Smooth muscle cell (in vitro differentiated cells): Measurements from ENCODE around the gene GATD1. TPM values are rescaled to one million over a fixed set of nuclear protein-coding genes. Genes with fewer than 3 reads are reported as not detected.

Source experiments
- DNase-seq: peaks from one replicate; lab custom pipeline; 2025; ENCODE audit not compliant: unreplicated experiment; lab: John Stamatoyannopoulos, UW
- H2AFZ ChIP-seq: fragments of 200-600 bp; sonication (generic); 2 replicates; pipeline ENCODE4 v1.6.0; 2016; ENCODE audit warnings: antibody characterized with exemption, low read depth, mild to moderate bottlenecking
- H3F3A ChIP-seq: fragments of 200-600 bp; sonication (generic); 2 replicates; pipeline ENCODE4 v1.6.0; 2017; ENCODE audit warnings: antibody characterized with exemption, low read depth
- H3K27ac ChIP-seq: fragments of 200-600 bp; sonication (generic); 2 replicates; pipeline ENCODE4 v1.5.1; 2016; ENCODE audit warnings: low read depth, mild to moderate bottlenecking
- H3K27me3 ChIP-seq: fragments of 200-600 bp; sonication (generic); 2 replicates; pipeline ENCODE4 v1.6.1; 2016; ENCODE audit warnings: low read depth, mild to moderate bottlenecking
- H3K36me3 ChIP-seq: fragments of 200-600 bp; sonication (generic); 2 replicates; pipeline ENCODE4 v1.5.1; 2016; ENCODE audit warnings: low read depth
- H3K4me1 ChIP-seq: fragments of 200-600 bp; sonication (generic); 2 replicates; pipeline ENCODE4 v1.5.1; 2016; ENCODE audit warnings: low read depth
- H3K4me2 ChIP-seq: fragments of 200-600 bp; sonication (generic); 2 replicates; pipeline ENCODE4 v1.6.0; 2016; ENCODE audit warnings: mild to moderate bottlenecking
- H3K4me3 ChIP-seq: fragments of 200-600 bp; sonication (generic); 2 replicates; pipeline ENCODE4 v1.5.1; 2016; ENCODE audit warnings: mild to moderate bottlenecking
- H3K79me2 ChIP-seq: fragments of 200-600 bp; sonication (generic); 2 replicates; pipeline ENCODE4 v1.6.0; 2016; ENCODE audit warnings: low read depth, mild to moderate bottlenecking
- H3K9ac ChIP-seq: fragments of 200-600 bp; sonication (generic); 2 replicates; pipeline ENCODE4 v1.6.0; 2016; ENCODE audit warnings: low read depth
- H3K9me3 ChIP-seq: fragments of 200-600 bp; sonication (generic); replicated peaks from 2 replicates; pipeline ENCODE4 v1.5.1; 2016; ENCODE audit warnings: low read depth
- H4K20me1 ChIP-seq: fragments of 200-600 bp; sonication (generic); 2 replicates; pipeline ENCODE4 v1.6.0; 2016; ENCODE audit warnings: low read depth
- WGBS: methylation state at CpG from one replicate; pipeline ENCODE4 v1.1.7; 2016; ENCODE audit warnings: low lambda C conversion rate; 5-methylcytosine and 5-hydroxymethylcytosine counted together
- polyA plus RNA-seq: library from polyadenylated mRNA; unstranded; fragments of >200 nt; fragmentation: Nextera tagmentation; extraction: Ambion mirVana; gene quantifications from 2 replicates; pipeline ENCODE4 v1.2.1, GENCODE V29; 2016
- total RNA-seq: library from RNA; depleted of rRNA; stranded (reverse); fragments of >200 nt; gene quantifications from 2 replicates; pipeline ENCODE4 v1.2.3, GENCODE V29; 2014
- TF ChIP-seq, protein P1 (sequence below): fragments of 200-600 bp; sonication (generic); IDR thresholded peaks from 2 replicates; pipeline ENCODE4 v1.5.1; 2017; ENCODE audit warnings: borderline replicate concordance, mild to moderate bottlenecking, antibody characterized with exemption; ENCODE audit not compliant: insufficient read depth, poor library complexity, severe bottlenecking

Gene GATD1
- total and polyA plus RNA-seq, 2 experiments from 2014 or later = 11.7 to 12.9 TPM

DNA sequence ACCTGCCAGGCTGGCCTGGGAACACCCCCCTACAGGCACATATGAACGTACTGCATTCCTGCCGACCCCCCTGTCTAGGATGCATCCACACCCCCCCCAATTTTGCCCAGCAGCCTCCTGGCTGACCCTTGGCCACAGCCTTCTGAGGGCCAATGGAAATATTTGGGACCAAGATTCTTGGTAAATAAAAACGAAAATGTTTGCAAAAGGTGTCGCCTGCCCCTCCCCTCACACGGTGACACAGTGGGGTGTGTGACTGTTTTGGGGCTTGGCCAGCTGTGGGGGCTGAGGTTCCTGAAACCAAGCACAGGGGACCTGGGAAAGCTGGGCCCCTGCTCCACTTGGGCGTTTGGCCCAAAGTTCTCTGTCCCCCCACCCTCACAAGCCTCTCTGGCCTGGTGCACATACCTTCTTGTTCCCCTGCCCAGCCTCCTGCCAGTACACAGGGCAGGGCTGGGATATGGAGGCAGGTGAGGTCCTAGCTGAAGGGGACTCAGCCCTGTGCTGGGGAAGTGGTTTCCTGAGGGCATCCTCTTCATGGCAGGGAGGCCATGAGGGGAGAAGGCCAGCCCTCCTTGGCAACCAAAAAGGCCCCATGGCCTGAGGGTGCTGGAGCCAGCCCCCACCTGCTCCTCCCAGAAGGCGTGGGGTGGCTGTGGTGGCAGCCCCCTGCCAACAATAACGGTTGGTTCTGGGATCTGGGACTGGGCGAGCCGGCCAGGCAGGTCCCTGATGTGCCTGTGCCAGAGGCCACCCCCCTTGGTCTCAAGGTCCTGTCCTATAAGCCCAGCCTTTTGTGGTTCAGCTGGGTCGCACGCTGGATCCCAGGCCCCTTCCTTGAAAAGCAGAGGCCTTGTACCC, 48.3 kb upstream of the GATD1 start:
- H2AFZ ChIP-seq = no peak overlapping the region
- DNase-seq = no peak

DNA sequence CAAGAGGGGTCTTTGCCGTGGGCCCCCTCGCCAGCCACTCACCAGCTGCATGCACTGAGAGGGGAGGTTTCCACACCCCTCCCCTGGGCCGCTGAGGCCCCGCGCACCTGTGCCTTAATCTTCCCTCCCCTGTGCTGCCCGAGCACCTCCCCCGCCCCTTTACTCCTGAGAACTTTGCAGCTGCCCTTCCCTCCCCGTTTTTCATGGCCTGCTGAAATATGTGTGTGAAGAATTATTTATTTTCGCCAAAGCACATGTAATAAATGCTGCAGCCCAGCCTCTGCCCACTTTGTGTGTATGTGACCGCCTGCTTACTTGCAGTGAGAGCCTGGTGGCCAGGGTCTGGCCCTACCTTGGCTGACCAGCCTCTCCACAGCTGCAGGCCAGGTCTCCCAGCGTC, 47.7 kb upstream of the GATD1 start:
- Histone ChIP-seq H3K27me3 (peaks cover 51% of the 10 kb centered on the region), H3F3A (peaks cover 6% of the 10 kb centered on the region), H3K4me1 (peaks cover 25% of the 10 kb centered on the region), H3K9ac (no peak overlapping the region), H3K27ac (no peak overlapping the region), H4K20me1 (peaks cover 54% of the 10 kb centered on the region), H3K9me3 (no peaks in the 10 kb centered on the region), H2AFZ (no peak overlapping the region), H3K79me2 (peaks cover 11% of the 10 kb centered on the region), H3K4me2 (no peak overlapping the region), H3K36me3 (no peaks in the 10 kb centered on the region), H3K4me3 (no peak overlapping the region)
- TF ChIP-seq, protein P1, sequence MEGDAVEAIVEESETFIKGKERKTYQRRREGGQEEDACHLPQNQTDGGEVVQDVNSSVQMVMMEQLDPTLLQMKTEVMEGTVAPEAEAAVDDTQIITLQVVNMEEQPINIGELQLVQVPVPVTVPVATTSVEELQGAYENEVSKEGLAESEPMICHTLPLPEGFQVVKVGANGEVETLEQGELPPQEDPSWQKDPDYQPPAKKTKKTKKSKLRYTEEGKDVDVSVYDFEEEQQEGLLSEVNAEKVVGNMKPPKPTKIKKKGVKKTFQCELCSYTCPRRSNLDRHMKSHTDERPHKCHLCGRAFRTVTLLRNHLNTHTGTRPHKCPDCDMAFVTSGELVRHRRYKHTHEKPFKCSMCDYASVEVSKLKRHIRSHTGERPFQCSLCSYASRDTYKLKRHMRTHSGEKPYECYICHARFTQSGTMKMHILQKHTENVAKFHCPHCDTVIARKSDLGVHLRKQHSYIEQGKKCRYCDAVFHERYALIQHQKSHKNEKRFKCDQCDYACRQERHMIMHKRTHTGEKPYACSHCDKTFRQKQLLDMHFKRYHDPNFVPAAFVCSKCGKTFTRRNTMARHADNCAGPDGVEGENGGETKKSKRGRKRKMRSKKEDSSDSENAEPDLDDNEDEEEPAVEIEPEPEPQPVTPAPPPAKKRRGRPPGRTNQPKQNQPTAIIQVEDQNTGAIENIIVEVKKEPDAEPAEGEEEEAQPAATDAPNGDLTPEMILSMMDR = no peak
- 95% methylated on average over 11 of the region's 11 CpGs for WGBS
- no peak for DNase-seq

More for the DNA sequence above, 48.3 kb upstream of the GATD1 start:
- H3K4me1 ChIP-seq = peaks cover 24% of the 10 kb centered on the region
- H3K9ac ChIP-seq = no peak overlapping the region
- H3K9me3 ChIP-seq = no peaks in the 10 kb centered on the region
- H4K20me1 ChIP-seq = peaks cover 52% of the 10 kb centered on the region
- H3K4me2 ChIP-seq = no peak overlapping the region
- peaks cover 4% of the 10 kb centered on the region for H3K79me2 ChIP-seq
- TF ChIP-seq, protein P1 = no peak
- no peak overlapping the region for H3K4me3 ChIP-seq
- H3K27me3 ChIP-seq = peaks cover 56% of the 10 kb centered on the region
- 92% methylated on average over 12 of the region's 12 CpGs for WGBS
- peaks cover 6% of the 10 kb centered on the region for H3F3A ChIP-seq
- H3K27ac ChIP-seq = no peak overlapping the region
- H3K36me3 ChIP-seq = no peaks in the 10 kb centered on the region

DNA sequence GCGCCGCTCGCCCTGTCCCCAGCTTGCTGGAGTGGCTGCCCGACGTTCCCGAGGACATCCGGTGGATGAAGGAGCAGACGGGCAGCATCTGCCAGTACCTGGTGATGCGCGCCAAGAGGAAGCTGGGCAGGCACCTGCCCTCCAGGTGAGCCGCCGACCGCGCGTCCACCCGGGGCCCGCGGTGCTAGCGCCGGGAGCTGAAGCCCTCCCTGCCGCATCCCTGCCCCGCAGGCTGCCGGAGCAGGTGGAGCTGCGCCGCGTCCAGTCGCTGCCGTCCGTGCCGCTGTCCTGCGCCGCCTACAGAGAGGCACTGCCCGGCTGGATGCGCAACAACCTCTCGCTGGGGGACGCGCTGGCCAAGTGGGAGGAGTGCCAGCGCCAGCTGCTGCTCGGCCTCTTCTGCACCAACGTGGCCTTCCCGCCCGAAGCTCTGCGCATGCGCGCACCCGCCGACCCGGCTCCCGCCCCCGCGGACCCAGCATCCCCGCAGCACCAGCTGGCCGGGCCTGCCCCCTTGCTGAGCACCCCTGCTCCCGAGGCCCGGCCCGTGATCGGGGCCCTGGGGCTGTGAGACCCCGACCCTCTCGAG, 47.1 kb upstream of the GATD1 start:
- Histone ChIP-seq H4K20me1 (peaks cover 49% of the 10 kb centered on the region), H2AFZ (no peak overlapping the region), H3K4me3 (no peak overlapping the region), H3F3A (peaks cover under 1% of the 10 kb centered on the region), H3K27ac (no peak overlapping the region), H3K4me1 (peaks cover 20% of the 10 kb centered on the region), H3K4me2 (no peak overlapping the region), H3K9ac (no peak overlapping the region), H3K9me3 (no peaks in the 10 kb centered on the region), H3K79me2 (peaks cover 13% of the 10 kb centered on the region), H3K27me3 (peaks cover 45% of the 10 kb centered on the region), H3K36me3 (no peaks in the 10 kb centered on the region)
- no peak for DNase-seq
- TF ChIP-seq, protein P1 = no peak
- 97% methylated on average over 45 of the region's 59 CpGs for WGBS
